Measurements from ENCODE around the gene PIN1. TPM values are rescaled to one million over a fixed set of nuclear protein-coding genes. Genes with fewer than 3 reads are reported as not detected.

Gene PIN1
- total and polyA plus RNA-seq, 4 donors = 124 to 227 (median 167) TPM

GRCh38 chr19:9860407-9860806 is 25.3 kb downstream of the PIN1 start:
- Histone ChIP-seq H3K4me3 (ENCODE audit: low read depth, low read length) (no peak overlapping the region), H3K27ac (ENCODE audit: low read depth, low read length) (no peak overlapping the region), H3K9me3 (ENCODE audit: control insufficient read depth, insufficient read depth, low read length) (no peaks in the 10 kb centered on the region), H3K4me1 (ENCODE audit: control insufficient read depth, insufficient read depth, low read length) (no peaks in the 10 kb centered on the region), H3K27me3 (ENCODE audit: control insufficient read depth, insufficient read depth, low read length) (no peaks in the 10 kb centered on the region), H3K36me3 (ENCODE audit: control insufficient read depth, insufficient read depth, low read length) (peaks cover 54% of the 10 kb centered on the region)
- WGBS (ENCODE audit: insufficient coverage) = 91% methylated on average over 8 of the region's 8 CpGs
- DNase-seq (ENCODE audit: low read depth in 4 of 6, low spot score in 6 of 6) = no peak

- Histone ChIP-seq H3K9me3 (ENCODE audit: control insufficient read depth, insufficient read depth, low read length) (no peaks in the 10 kb centered on the region), H3K27ac (ENCODE audit: low read depth, low read length) (no peak overlapping the region), H3K36me3 (ENCODE audit: control insufficient read depth, insufficient read depth, low read length) (peaks cover 45% of the 10 kb centered on the region), H3K4me3 (ENCODE audit: low read depth, low read length) (no peak overlapping the region), H3K27me3 (ENCODE audit: control insufficient read depth, insufficient read depth, low read length) (no peaks in the 10 kb centered on the region), H3K4me1 (ENCODE audit: control insufficient read depth, insufficient read depth, low read length) (peaks cover 3% of the 10 kb centered on the region)
- 100% methylated on average over 1 of the region's 1 CpG for WGBS (ENCODE audit: insufficient coverage)
- no peak for DNase-seq (ENCODE audit: low read depth in 4 of 6, low spot score in 6 of 6)
These were observed 26.4 kb downstream of the PIN1 start for GRCh38 chr19:9861503-9861902.

- Histone ChIP-seq H3K36me3 (ENCODE audit: control insufficient read depth, insufficient read depth, low read length) (peaks cover 30% of the 10 kb centered on the region), H3K9me3 (ENCODE audit: control insufficient read depth, insufficient read depth, low read length) (no peaks in the 10 kb centered on the region), H3K4me1 (ENCODE audit: control insufficient read depth, insufficient read depth, low read length) (peaks cover 3% of the 10 kb centered on the region), H3K27me3 (ENCODE audit: control insufficient read depth, insufficient read depth, low read length) (no peaks in the 10 kb centered on the region), H3K4me3 (ENCODE audit: low read depth, low read length) (no peak overlapping the region), H3K27ac (ENCODE audit: low read depth, low read length) (no peak overlapping the region)
- no peak for DNase-seq (ENCODE audit: low read depth in 4 of 6, low spot score in 6 of 6)
- 86% methylated on average over 4 of the region's 4 CpGs for WGBS (ENCODE audit: insufficient coverage)
These were observed 27.8 kb downstream of the PIN1 start for GRCh38 chr19:9862938-9863337.

- H3K27ac ChIP-seq (ENCODE audit: low read depth, low read length) = no peak overlapping the region
These were observed 28.6 kb downstream of the PIN1 start for GRCh38 chr19:9863759-9864158.

GRCh38 chr19:9865732-9866501 is 30.8 kb downstream of the PIN1 start:
- H3K4me1 ChIP-seq (ENCODE audit: control insufficient read depth, insufficient read depth, low read length) = peaks cover 3% of the 10 kb centered on the region
- DNase-seq (ENCODE audit: low read depth in 4 of 6, low spot score in 6 of 6) = peak in 2 of 6 donors; percentile 64 to 88
- H3K36me3 ChIP-seq (ENCODE audit: control insufficient read depth, insufficient read depth, low read length) = peaks cover 24% of the 10 kb centered on the region
- H3K4me3 ChIP-seq (ENCODE audit: low read depth, low read length) = no peak overlapping the region
- H3K27ac ChIP-seq (ENCODE audit: low read depth, low read length) = no peak overlapping the region
- no peaks in the 10 kb centered on the region for H3K27me3 ChIP-seq (ENCODE audit: control insufficient read depth, insufficient read depth, low read length)
- H3K9me3 ChIP-seq (ENCODE audit: control insufficient read depth, insufficient read depth, low read length) = no peaks in the 10 kb centered on the region
- 42% methylated on average over 8 of the region's 16 CpGs for WGBS (ENCODE audit: insufficient coverage)

More at GRCh38 chr19:9863759-9864158, 28.6 kb downstream of the PIN1 start:
- Histone ChIP-seq H3K36me3 (ENCODE audit: control insufficient read depth, insufficient read depth, low read length) (peaks cover 25% of the 10 kb centered on the region), H3K9me3 (ENCODE audit: control insufficient read depth, insufficient read depth, low read length) (no peaks in the 10 kb centered on the region), H3K4me3 (ENCODE audit: low read depth, low read length) (no peak overlapping the region), H3K27me3 (ENCODE audit: control insufficient read depth, insufficient read depth, low read length) (no peaks in the 10 kb centered on the region), H3K4me1 (ENCODE audit: control insufficient read depth, insufficient read depth, low read length) (peaks cover 3% of the 10 kb centered on the region)
- peak in 1 of 6 donors; percentile 27 for DNase-seq (ENCODE audit: low read depth in 4 of 6, low spot score in 6 of 6)
- 77% methylated on average over 5 of the region's 5 CpGs for WGBS (ENCODE audit: insufficient coverage)

GRCh38 chr19:9868983-9869617 is 34.0 kb downstream of the PIN1 start:
- Histone ChIP-seq H3K4me1 (ENCODE audit: control insufficient read depth, insufficient read depth, low read length) (peaks cover 3% of the 10 kb centered on the region), H3K36me3 (ENCODE audit: control insufficient read depth, insufficient read depth, low read length) (peaks cover 28% of the 10 kb centered on the region), H3K27me3 (ENCODE audit: control insufficient read depth, insufficient read depth, low read length) (no peaks in the 10 kb centered on the region), H3K9me3 (ENCODE audit: control insufficient read depth, insufficient read depth, low read length) (no peaks in the 10 kb centered on the region), H3K4me3 (ENCODE audit: low read depth, low read length) (no peak overlapping the region), H3K27ac (ENCODE audit: low read depth, low read length) (no peak overlapping the region)
- 28% methylated on average over 4 of the region's 7 CpGs for WGBS (ENCODE audit: insufficient coverage)
- peak in 2 of 6 donors; percentile 32 to 89 for DNase-seq (ENCODE audit: low read depth in 4 of 6, low spot score in 6 of 6)

GRCh38 chr19:9871626-9872338 is 36.7 kb downstream of the PIN1 start:
- peaks cover 32% of the 10 kb centered on the region for H3K36me3 ChIP-seq (ENCODE audit: control insufficient read depth, insufficient read depth, low read length)
- H3K27me3 ChIP-seq (ENCODE audit: control insufficient read depth, insufficient read depth, low read length) = no peaks in the 10 kb centered on the region
- peaks cover 14% of the 10 kb centered on the region for H3K4me1 ChIP-seq (ENCODE audit: control insufficient read depth, insufficient read depth, low read length)
- H3K4me3 ChIP-seq (ENCODE audit: low read depth, low read length) = no peak overlapping the region
- 76% methylated on average over 16 of the region's 16 CpGs for WGBS (ENCODE audit: insufficient coverage)
- DNase-seq (ENCODE audit: low read depth in 4 of 6, low spot score in 6 of 6) = no peak
- H3K9me3 ChIP-seq (ENCODE audit: control insufficient read depth, insufficient read depth, low read length) = no peaks in the 10 kb centered on the region
- no peak overlapping the region for H3K27ac ChIP-seq (ENCODE audit: low read depth, low read length)

- Histone ChIP-seq H3K9me3 (ENCODE audit: control insufficient read depth, insufficient read depth, low read length) (no peaks in the 10 kb centered on the region), H3K4me1 (ENCODE audit: control insufficient read depth, insufficient read depth, low read length) (peaks cover 14% of the 10 kb centered on the region), H3K36me3 (ENCODE audit: control insufficient read depth, insufficient read depth, low read length) (peaks cover 32% of the 10 kb centered on the region), H3K4me3 (ENCODE audit: low read depth, low read length) (no peak overlapping the region), H3K27me3 (ENCODE audit: control insufficient read depth, insufficient read depth, low read length) (no peaks in the 10 kb centered on the region), H3K27ac (ENCODE audit: low read depth, low read length) (no peak overlapping the region)
- 88% methylated on average over 6 of the region's 8 CpGs for WGBS (ENCODE audit: insufficient coverage)
- no peak for DNase-seq (ENCODE audit: low read depth in 4 of 6, low spot score in 6 of 6)
These were observed 37.6 kb downstream of the PIN1 start for GRCh38 chr19:9872618-9873242.

GRCh38 chr19:9875031-9875627 is 40.0 kb downstream of the PIN1 start:
- H3K9me3 ChIP-seq (ENCODE audit: control insufficient read depth, insufficient read depth, low read length) = no peaks in the 10 kb centered on the region
- peaks cover 14% of the 10 kb centered on the region for H3K4me1 ChIP-seq (ENCODE audit: control insufficient read depth, insufficient read depth, low read length)
- 35% methylated on average over 4 of the region's 13 CpGs for WGBS (ENCODE audit: insufficient coverage)
- no peak overlapping the region for H3K4me3 ChIP-seq (ENCODE audit: low read depth, low read length)
- H3K36me3 ChIP-seq (ENCODE audit: control insufficient read depth, insufficient read depth, low read length) = peaks cover 28% of the 10 kb centered on the region
- no peak overlapping the region for H3K27ac ChIP-seq (ENCODE audit: low read depth, low read length)
- H3K27me3 ChIP-seq (ENCODE audit: control insufficient read depth, insufficient read depth, low read length) = no peaks in the 10 kb centered on the region
- DNase-seq (ENCODE audit: low read depth in 4 of 6, low spot score in 6 of 6) = peak in 1 of 6 donors; percentile 79

All from spinal cord (tissue), 10 donors.